Measurements from ENCODE around the gene RIMS4.

GRCh38 chr20:44840826-44841225 is 30.5 kb upstream of the RIMS4 start:
- TF ChIP-seq CTCF (IDR thresholded peaks at IDR 0.05) = no peak
- no peak for TF ChIP-seq POLR2A (IDR thresholded peaks at IDR 0.05)

Measured in thyroid gland (tissue), 4 donors.